GM19238 (cell line): ENCODE measurements around the gene TRAF2.

Experiments
- DNase-seq: peaks from one replicate; pipeline ENCODE4 v3.0.0; 2011; ENCODE audit warnings: low spot score; ENCODE audit not compliant: insufficient read length

TRAF2 gene

GRCh38 chr9:136936645-136937170 lies 50.4 kb downstream of the TRAF2 start:
- DNase-seq: no peak

GRCh38 chr9:136937186-136938001 lies 51.1 kb downstream of the TRAF2 start:
- no peak for DNase-seq

- DNase-seq: no peak
Observed at GRCh38 chr9:136939431-136939995, 53.2 kb downstream of the TRAF2 start.

GRCh38 chr9:136939996-136940525 lies 53.7 kb downstream of the TRAF2 start:
- no peak for DNase-seq

- no peak for DNase-seq
Observed at GRCh38 chr9:136940526-136941230, 54.4 kb downstream of the TRAF2 start.

GRCh38 chr9:136941231-136942111 lies 55.2 kb downstream of the TRAF2 start:
- no peak for DNase-seq

GRCh38 chr9:136942112-136942880 lies 56.0 kb downstream of the TRAF2 start:
- no peak for DNase-seq

- no peak for DNase-seq
Observed at GRCh38 chr9:136942881-136943230, 56.5 kb downstream of the TRAF2 start.

GRCh38 chr9:136943291-136944211 lies 57.2 kb downstream of the TRAF2 start:
- peak; percentile 65 for DNase-seq

- DNase-seq: peak; percentile 82
Observed at GRCh38 chr9:136944212-136944518, 57.8 kb downstream of the TRAF2 start.

- peak; percentile 99 for DNase-seq
Observed at GRCh38 chr9:136944519-136945332, 58.4 kb downstream of the TRAF2 start, which contains the start of the genes C8G and FBXW5. TSS of gene C8G (plus strand) at chr9:136945243. CDS start at chr9:136945321, 78 bp downstream. TSS of gene FBXW5 (minus strand) at chr9:136944738. CDS start at chr9:136944083, 655 bp downstream.

- DNase-seq: no peak
Observed at GRCh38 chr9:136945333-136946227, 59.3 kb downstream of the TRAF2 start.

GRCh38 chr9:136946228-136947027 lies 60.1 kb downstream of the TRAF2 start:
- no peak for DNase-seq

GRCh38 chr9:136947028-136947891 lies 60.9 kb downstream of the TRAF2 start:
- no peak for DNase-seq

GRCh38 chr9:136947955-136948510 lies 61.7 kb downstream of the TRAF2 start:
- no peak for DNase-seq
